Measurements from ENCODE around the gene SLC25A44. TPM values are rescaled to one million over a fixed set of nuclear protein-coding genes. Genes with fewer than 3 reads are reported as not detected.

Gene SLC25A44
- 24.4 to 29.9 TPM (median 27.4 TPM) in 5 replicates for total RNA-seq (2022; extraction: Qiagen RNA extraction)

GRCh38 chr1:156193488-156194299 is at the start of gene SLC25A44:
Gene SLC25A44, plus strand, starts transcription at chr1:156194104. Its CDS starts 5,744 bp downstream, at chr1:156199848.

GRCh38 chr1:156153362-156153761 is 40.5 kb upstream of the SLC25A44 start, which contains the start of gene SEMA4A:
Gene SEMA4A, plus strand, starts transcription at chr1:156153585. Its CDS starts 994 bp downstream, at chr1:156154579.

GRCh38 chr1:156212833-156213643 is 19.1 kb downstream of the SLC25A44 start, which contains the start of gene PMF1:
Gene PMF1, plus strand, starts transcription at chr1:156213007. Its CDS starts 9 bp downstream, at chr1:156213016.

GRCh38 chr1:156241926-156242325 is 48.0 kb downstream of the SLC25A44 start, which contains the start of gene BGLAP:
Gene BGLAP, plus strand, starts transcription at chr1:156242184. Its CDS starts 48 bp downstream, at chr1:156242232.

GRCh38 chr1:156247460-156248322 is 53.8 kb downstream of the SLC25A44 start, which contains the start of gene PAQR6:
Gene PAQR6, minus strand, starts transcription at chr1:156248056. Its CDS starts 1,325 bp downstream, at chr1:156246731.

Other genes with a start within 250 kb of the SLC25A44 start
- 28.8 to 34.1 TPM (median 33.5 TPM) in 5 replicates for gene ARHGEF2, start 215.6 kb upstream of the SLC25A44 start, total RNA-seq (2022; extraction: Qiagen RNA extraction)
- 259 to 269 TPM (median 260 TPM) in 5 replicates for gene SSR2, start 173.2 kb upstream of the SLC25A44 start, total RNA-seq (2022; extraction: Qiagen RNA extraction)
- gene UBQLN4, start 140.3 kb upstream of the SLC25A44 start, total RNA-seq (2022; extraction: Qiagen RNA extraction) = 33.7 to 42.4 TPM (median 36.4 TPM) in 5 replicates
- 149 to 159 TPM (median 157 TPM) in 5 replicates for gene LAMTOR2, start 139.3 kb upstream of the SLC25A44 start, total RNA-seq (2022; extraction: Qiagen RNA extraction)
- gene RAB25, start 132.9 kb upstream of the SLC25A44 start, total RNA-seq (2022; extraction: Qiagen RNA extraction) = 0.21 TPM in 1 of 5 replicates, not detected in the others
- gene MEX3A, start 111.6 kb upstream of the SLC25A44 start, total RNA-seq (2022; extraction: Qiagen RNA extraction) = 1.2 to 2.6 TPM (median 2.1 TPM) in 5 replicates
- 703 to 786 TPM (median 771 TPM) in 5 replicates for gene LMNA, start 79.4 kb upstream of the SLC25A44 start, total RNA-seq (2022; extraction: Qiagen RNA extraction)
- gene SEMA4A, start 40.5 kb upstream of the SLC25A44 start, total RNA-seq (2022; extraction: Qiagen RNA extraction) = 0.34 to 0.69 TPM (median 0.40 TPM) in 5 replicates
- 57.2 to 60.2 TPM (median 59.0 TPM) in 5 replicates for gene PMF1, start 18.9 kb downstream of the SLC25A44 start, total RNA-seq (2022; extraction: Qiagen RNA extraction)
- 0.15 to 0.37 TPM (median 0.32 TPM) in 5 replicates for gene BGLAP, start 48.1 kb downstream of the SLC25A44 start, total RNA-seq (2022; extraction: Qiagen RNA extraction)
- gene PAQR6, start 54.0 kb downstream of the SLC25A44 start, total RNA-seq (2022; extraction: Qiagen RNA extraction) = 1.9 to 4.6 TPM (median 4.2 TPM) in 5 replicates
- gene SMG5, start 88.7 kb downstream of the SLC25A44 start, total RNA-seq (2022; extraction: Qiagen RNA extraction) = 38.1 to 44.8 TPM (median 41.8 TPM) in 5 replicates
- gene TMEM79, start 90.2 kb downstream of the SLC25A44 start, total RNA-seq (2022; extraction: Qiagen RNA extraction) = 5.8 to 8.9 TPM (median 7.9 TPM) in 5 replicates
- gene GLMP, start 101.6 kb downstream of the SLC25A44 start, total RNA-seq (2022; extraction: Qiagen RNA extraction) = 33.4 to 48.1 TPM (median 43.3 TPM) in 5 replicates
- not detected in 5 replicates for gene VHLL, start 105.2 kb downstream of the SLC25A44 start, total RNA-seq (2022; extraction: Qiagen RNA extraction)
- 364 to 420 TPM (median 388 TPM) in 5 replicates for gene CCT3, start 144.2 kb downstream of the SLC25A44 start, total RNA-seq (2022; extraction: Qiagen RNA extraction)
- 2.0 to 2.7 TPM (median 2.0 TPM) in 5 replicates for gene TSACC, start 144.4 kb downstream of the SLC25A44 start, total RNA-seq (2022; extraction: Qiagen RNA extraction)
- not detected in 5 replicates for gene RHBG, start 175.1 kb downstream of the SLC25A44 start, total RNA-seq (2022; extraction: Qiagen RNA extraction)